Gastrocnemius medialis (tissue), 4 donors: ENCODE data around the gene SSBP2. TPM values are rescaled to one million over a fixed set of nuclear protein-coding genes. Genes with fewer than 3 reads are reported as not detected.

Experiments
- ATAC-seq, 2 donors: fragments of 150-250 bp; one replicate each; pipeline ENCODE4 v1.9.1; 2016
- DNase-seq, 2 donors: peaks; one replicate each; pipeline ENCODE4 v3.0.0-alpha.2; 2019
- H3K27ac ChIP-seq, 4 donors: fragments of 200-600 bp; sonication (generic); 1 replicate in 1 of 4; 2 replicates in 3 of 4; pipeline ENCODE4 v1.5.1; 2016 to 2018; ENCODE audit warnings: mild to moderate bottlenecking in 2 of 4, moderate library complexity in 1 of 4
- H3K27me3 ChIP-seq, 3 donors: fragments of 200-600 bp; sonication (generic) in 2 of 3; 1 replicate in 1 of 3; 2 replicates in 2 of 3; pipeline versions ENCODE4 v1.5.1 to v1.6.0; 2016 to 2019; ENCODE audit warnings: mild to moderate bottlenecking in 1 of 3, moderate library complexity in 1 of 3
- H3K36me3 ChIP-seq, 2 donors: fragments of 200-600 bp; sonication (generic) in 1 of 2; one replicate each; pipeline ENCODE4 v1.5.1; 2017 to 2018
- H3K4me1 ChIP-seq, 2 donors: fragments of 200-600 bp; sonication (generic) in 1 of 2; one replicate each; pipeline ENCODE4 v1.5.1; 2016 to 2017; ENCODE audit warnings: mild to moderate bottlenecking in 2 of 2
- H3K4me3 ChIP-seq, 4 donors: fragments of 200-600 bp; sonication (generic) in 3 of 4; 1 replicate in 1 of 4; 2 replicates in 3 of 4; pipeline ENCODE4 v1.5.1; 2016 to 2019; ENCODE audit warnings: mild to moderate bottlenecking in 2 of 4
- H3K9me3 ChIP-seq, 3 donors: fragments of 200-600 bp; sonication (generic) in 2 of 3; 1 replicate in 1 of 3; 2 replicates in 2 of 3; pipeline ENCODE4 v1.5.1; 2016 to 2019
- POLR2A ChIP-seq, 2 donors: fragments of 450-650 bp; IDR thresholded peaks; one replicate each; pipeline ENCODE4 v1.6.1; 2017; ENCODE audit warnings: antibody characterized with exemption in 2 of 2, mild to moderate bottlenecking in 2 of 2, moderate library complexity in 2 of 2
- in situ Hi-C, 4 donors: fragments of 200-750 bp; cut with MboI; loops; one replicate each; pipeline versions ENCODE4 v1.15.0 to v1.8.0; 2017; ENCODE audit warnings: low sequenced_read_pairs in 4 of 4
- intact Hi-C: fragments of 100-400 bp; cut with DNase I; formaldehyde crosslinking; loops from one replicate; pipeline ENCODE4 v1.15.1; 2023; ENCODE audit warnings: low total_unique reads
- total RNA-seq, 4 donors: library from RNA; depleted of rRNA; stranded (reverse); fragments of >200 nt; gene quantifications; one replicate each; pipeline versions ENCODE4 v1.1.0 to v1.2.3, GENCODE V29; 2016
- TF ChIP-seq, protein P1 (sequence below), 5 experiments: fragments of 450-650 bp in 3 of 5; fragments of 200-600 bp in 2 of 5; sonication (generic) in 2 of 5; IDR thresholded peaks in 4 of 5; conservative IDR thresholded peaks in 1 of 5; 1 replicate in 4 of 5; 2 replicates in 1 of 5; pipeline ENCODE4 v1.5.1; 2016 to 2019; ENCODE audit warnings: antibody characterized with exemption in 5 of 5, mild to moderate bottlenecking in 3 of 5, moderate library complexity in 3 of 5

Gene SSBP2
- total RNA-seq, 4 donors from 2014 or later: 30.4 to 66.5 (median 40.5) TPM

DNA sequence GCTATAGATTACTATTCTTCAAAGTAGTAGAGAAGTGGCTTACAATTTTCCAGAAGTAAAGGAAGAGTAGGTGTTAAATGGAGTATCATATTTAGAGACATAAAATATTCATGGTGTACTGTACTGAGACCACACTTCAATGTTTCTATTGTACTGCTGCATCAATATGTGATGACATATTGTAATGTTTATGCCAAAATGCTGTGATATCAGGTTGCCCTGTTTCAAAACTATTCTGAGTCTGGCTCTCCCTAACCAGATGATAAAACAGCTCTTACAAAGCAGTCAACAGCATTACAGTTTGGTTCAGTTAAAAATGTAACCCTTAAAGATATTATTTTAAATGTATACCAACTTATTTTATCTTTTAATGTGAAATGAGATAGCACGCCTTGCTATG, 326.2 kb downstream of the SSBP2 start:
- peaks cover 36 to 55% of the 10 kb centered on the region in 2 donors for H3K4me1 ChIP-seq
- peak overlapping the region in 2 of 4 donors; percentile 53 to 55 for H3K27ac ChIP-seq
- intact Hi-C loops: loop anchor here (1.0 to 10.0 kb wide), 8 partner anchors 83 to 801 kb away; partner anchors contain the start of genes ATG10, CKMT2, SSBP2 and ZCCHC9
- H3K9me3 ChIP-seq: no peaks in the 10 kb centered on the region
- ATAC-seq (peak; percentile 54 to 64), DNase-seq (no peak)
- no peaks in the 10 kb centered on the region for H3K27me3 ChIP-seq
- peaks cover 0 to 6% of the 10 kb centered on the region in 2 donors for H3K36me3 ChIP-seq
- TF ChIP-seq POLR2A (IDR thresholded peaks at IDR 0.05): no peak
- TF ChIP-seq, protein P1, sequence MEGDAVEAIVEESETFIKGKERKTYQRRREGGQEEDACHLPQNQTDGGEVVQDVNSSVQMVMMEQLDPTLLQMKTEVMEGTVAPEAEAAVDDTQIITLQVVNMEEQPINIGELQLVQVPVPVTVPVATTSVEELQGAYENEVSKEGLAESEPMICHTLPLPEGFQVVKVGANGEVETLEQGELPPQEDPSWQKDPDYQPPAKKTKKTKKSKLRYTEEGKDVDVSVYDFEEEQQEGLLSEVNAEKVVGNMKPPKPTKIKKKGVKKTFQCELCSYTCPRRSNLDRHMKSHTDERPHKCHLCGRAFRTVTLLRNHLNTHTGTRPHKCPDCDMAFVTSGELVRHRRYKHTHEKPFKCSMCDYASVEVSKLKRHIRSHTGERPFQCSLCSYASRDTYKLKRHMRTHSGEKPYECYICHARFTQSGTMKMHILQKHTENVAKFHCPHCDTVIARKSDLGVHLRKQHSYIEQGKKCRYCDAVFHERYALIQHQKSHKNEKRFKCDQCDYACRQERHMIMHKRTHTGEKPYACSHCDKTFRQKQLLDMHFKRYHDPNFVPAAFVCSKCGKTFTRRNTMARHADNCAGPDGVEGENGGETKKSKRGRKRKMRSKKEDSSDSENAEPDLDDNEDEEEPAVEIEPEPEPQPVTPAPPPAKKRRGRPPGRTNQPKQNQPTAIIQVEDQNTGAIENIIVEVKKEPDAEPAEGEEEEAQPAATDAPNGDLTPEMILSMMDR (IDR thresholded peaks at IDR 0.05 in 4 of 5, conservative IDR thresholded peaks at IDR 0.05 in 1 of 5): no peak
- H3K4me3 ChIP-seq: no peak overlapping the region
- in situ Hi-C loops: loop anchor here in 2 of 4 donors (10.0 kb wide), 3 partner anchors 320 to 750 kb away; no protein-coding TSS in a partner anchor

DNA sequence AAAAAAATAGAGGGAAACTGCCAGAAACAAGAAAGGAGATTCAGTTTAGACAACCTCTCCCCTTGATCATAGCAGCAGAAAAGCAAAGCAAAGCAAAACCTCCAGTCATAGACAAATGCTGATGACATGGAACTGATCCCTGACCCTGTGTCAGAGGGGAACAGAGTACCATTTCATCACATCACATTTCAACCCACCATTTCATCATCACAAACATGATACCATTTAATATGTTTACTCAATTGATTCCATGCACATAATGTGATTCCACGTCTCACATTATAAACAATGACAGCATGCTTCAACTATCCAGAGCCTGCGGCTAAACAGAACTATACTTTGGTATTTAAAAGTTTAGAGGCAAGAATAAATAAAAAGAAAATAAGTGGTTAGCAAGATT, 328.2 kb downstream of the SSBP2 start:
- no peaks in the 10 kb centered on the region for H3K27me3 ChIP-seq
- H3K4me1 ChIP-seq: peaks cover 21 to 42% of the 10 kb centered on the region in 2 donors
- H3K4me3 ChIP-seq: no peak overlapping the region
- H3K27ac ChIP-seq: peak overlapping the region in 1 of 4 donors; percentile 55
- TF ChIP-seq, protein P1 (IDR thresholded peaks at IDR 0.05 in 4 of 5, conservative IDR thresholded peaks at IDR 0.05 in 1 of 5): no peak
- no peak for TF ChIP-seq POLR2A (IDR thresholded peaks at IDR 0.05)
- intact Hi-C loops: loop anchor here (5.0 to 10.0 kb wide), 3 partner anchors 120 to 550 kb away; partner anchors contain the start of genes ATG10, CKMT2 and ZCCHC9
- peak in 1 of 2 donors; percentile 23 for ATAC-seq
- no peak for DNase-seq
- in situ Hi-C loops: loop anchor here in 2 of 4 donors (10.0 kb wide), 3 partner anchors 322 to 752 kb away; no protein-coding TSS in a partner anchor
- H3K9me3 ChIP-seq: no peaks in the 10 kb centered on the region
- H3K36me3 ChIP-seq: peaks cover 0 to 12% of the 10 kb centered on the region in 2 donors

DNA sequence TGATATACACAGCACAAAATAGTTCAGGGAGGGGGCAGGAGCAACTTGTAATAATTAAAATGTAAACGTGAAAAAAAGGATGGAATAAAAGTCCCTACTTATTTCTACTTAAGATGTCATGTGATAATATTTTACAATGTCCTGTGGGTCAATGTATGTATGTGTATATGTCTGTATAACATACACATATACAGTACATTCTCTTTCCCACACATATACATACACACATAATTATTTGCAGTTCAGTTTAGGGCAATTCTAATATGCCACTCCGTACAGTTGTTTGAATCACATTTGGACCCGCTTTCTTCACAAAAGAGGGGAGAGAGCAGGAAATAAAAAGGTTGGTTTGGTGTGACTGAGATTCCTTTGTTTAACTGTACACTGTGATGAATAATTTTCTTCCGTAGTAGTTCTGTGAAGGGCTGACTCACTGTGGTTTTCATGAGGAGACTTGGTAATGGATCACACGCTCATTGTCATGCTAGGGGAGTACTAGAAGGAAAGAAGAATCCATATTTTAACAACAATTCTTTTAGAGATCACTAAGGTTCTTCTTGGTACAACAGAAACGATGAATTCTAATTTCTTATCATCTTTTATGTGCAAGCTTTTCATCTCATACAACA, 330.7 kb downstream of the SSBP2 start:
- no peak for ATAC-seq
- Histone ChIP-seq H3K36me3 (peaks cover 0 to 12% of the 10 kb centered on the region in 2 donors), H3K9me3 (no peaks in the 10 kb centered on the region), H3K27ac (no peak overlapping the region), H3K27me3 (no peaks in the 10 kb centered on the region), H3K4me3 (no peak overlapping the region), H3K4me1 (peaks cover 8 to 25% of the 10 kb centered on the region in 2 donors)
- no peak for DNase-seq
- intact Hi-C loops (loop anchor here (5.0 to 10.0 kb wide), 3 partner anchors 118 to 552 kb away; partner anchors contain the start of genes ATG10, CKMT2 and ZCCHC9), in situ Hi-C loops (loop anchor here in 2 of 4 donors (10.0 kb wide), 3 partner anchors 325 to 755 kb away; no protein-coding TSS in a partner anchor)
- no peak for TF ChIP-seq POLR2A (IDR thresholded peaks at IDR 0.05)
- TF ChIP-seq, protein P1 (IDR thresholded peaks at IDR 0.05 in 4 of 5, conservative IDR thresholded peaks at IDR 0.05 in 1 of 5): no peak

DNA sequence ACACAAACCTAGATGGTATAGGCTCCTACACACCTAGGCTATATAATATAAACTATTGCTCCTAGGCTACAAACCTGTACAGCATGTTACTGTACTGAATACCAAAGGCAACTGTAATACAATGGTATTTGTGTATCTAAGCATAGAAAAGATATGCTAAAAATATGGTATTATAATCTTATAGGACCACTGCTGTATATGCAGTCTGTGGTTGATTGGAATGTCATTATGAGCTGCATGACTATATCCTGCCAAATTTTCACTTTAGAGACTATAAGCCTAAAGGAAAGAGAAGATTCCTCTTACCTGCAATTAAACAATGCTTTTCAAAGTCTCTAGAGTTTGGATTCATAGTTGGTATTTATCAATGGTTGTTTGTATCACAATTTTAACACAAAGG, 332.3 kb downstream of the SSBP2 start:
- Histone ChIP-seq H3K27me3 (no peaks in the 10 kb centered on the region), H3K27ac (no peak overlapping the region), H3K4me1 (peaks cover 0 to 12% of the 10 kb centered on the region in 2 donors), H3K9me3 (no peaks in the 10 kb centered on the region), H3K4me3 (no peak overlapping the region), H3K36me3 (peaks cover 0 to 12% of the 10 kb centered on the region in 2 donors)
- in situ Hi-C loops: no loop called here
- no peak for ATAC-seq
- intact Hi-C loops: no loop called here
- no peak for TF ChIP-seq POLR2A (IDR thresholded peaks at IDR 0.05)
- TF ChIP-seq, protein P1 (IDR thresholded peaks at IDR 0.05 in 4 of 5, conservative IDR thresholded peaks at IDR 0.05 in 1 of 5): no peak
- no peak for DNase-seq
